ENCODE data around the gene RHOD. TPM values are rescaled to one million over a fixed set of nuclear protein-coding genes. Genes with fewer than 3 reads are reported as not detected.

The RHOD gene
- total RNA-seq, 1 donor from 2014 or later = 12.2 TPM

DNA sequence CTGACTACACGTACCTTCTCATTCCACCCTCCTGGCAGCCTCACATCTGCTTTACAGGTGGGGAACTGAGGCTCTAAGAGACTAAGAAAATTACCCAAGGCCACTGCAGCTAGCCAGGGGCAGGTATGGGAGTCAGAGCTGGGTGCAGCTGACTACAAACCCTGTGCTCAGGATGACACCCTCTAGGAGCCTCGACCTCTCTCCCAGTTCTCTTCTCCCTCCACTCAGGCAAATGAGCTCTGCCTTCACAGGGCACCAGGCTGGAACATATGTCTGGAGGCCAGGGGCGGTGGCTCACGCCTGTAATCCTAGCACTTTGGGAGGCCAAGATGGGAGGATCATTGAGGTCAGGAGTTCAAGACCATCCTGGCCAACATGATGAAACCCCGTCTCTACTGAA, 29.7 kb upstream of the RHOD start:
- no peak for ATAC-seq
- Histone ChIP-seq H3K27ac (no peak overlapping the region), H3K4me1 (peaks cover 13% of the 10 kb centered on the region), H3K36me3 (no peaks in the 10 kb centered on the region), H3K27me3 (ENCODE audit: low read depth) (peaks cover 34% of the 10 kb centered on the region), H3K9me3 (no peaks in the 10 kb centered on the region), H3K4me3 (no peak overlapping the region)
- TF ChIP-seq, protein P1, sequence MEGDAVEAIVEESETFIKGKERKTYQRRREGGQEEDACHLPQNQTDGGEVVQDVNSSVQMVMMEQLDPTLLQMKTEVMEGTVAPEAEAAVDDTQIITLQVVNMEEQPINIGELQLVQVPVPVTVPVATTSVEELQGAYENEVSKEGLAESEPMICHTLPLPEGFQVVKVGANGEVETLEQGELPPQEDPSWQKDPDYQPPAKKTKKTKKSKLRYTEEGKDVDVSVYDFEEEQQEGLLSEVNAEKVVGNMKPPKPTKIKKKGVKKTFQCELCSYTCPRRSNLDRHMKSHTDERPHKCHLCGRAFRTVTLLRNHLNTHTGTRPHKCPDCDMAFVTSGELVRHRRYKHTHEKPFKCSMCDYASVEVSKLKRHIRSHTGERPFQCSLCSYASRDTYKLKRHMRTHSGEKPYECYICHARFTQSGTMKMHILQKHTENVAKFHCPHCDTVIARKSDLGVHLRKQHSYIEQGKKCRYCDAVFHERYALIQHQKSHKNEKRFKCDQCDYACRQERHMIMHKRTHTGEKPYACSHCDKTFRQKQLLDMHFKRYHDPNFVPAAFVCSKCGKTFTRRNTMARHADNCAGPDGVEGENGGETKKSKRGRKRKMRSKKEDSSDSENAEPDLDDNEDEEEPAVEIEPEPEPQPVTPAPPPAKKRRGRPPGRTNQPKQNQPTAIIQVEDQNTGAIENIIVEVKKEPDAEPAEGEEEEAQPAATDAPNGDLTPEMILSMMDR (IDR thresholded peaks at IDR 0.05) = no peak
- no peak for DNase-seq
- intact Hi-C loops (cut with DNase I) = no loop called here

- DNase-seq (no peak), ATAC-seq (no peak)
- Histone ChIP-seq H3K9me3 (no peaks in the 10 kb centered on the region), H3K4me3 (no peak overlapping the region), H3K4me1 (peaks cover 9% of the 10 kb centered on the region), H3K36me3 (no peaks in the 10 kb centered on the region), H3K27me3 (ENCODE audit: low read depth) (peaks cover 33% of the 10 kb centered on the region), H3K27ac (no peak overlapping the region)
- TF ChIP-seq, protein P1 (IDR thresholded peaks at IDR 0.05) = no peak
- intact Hi-C loops (cut with DNase I) = no loop called here
These were observed 29.1 kb upstream of the RHOD start for GRCh38 chr11:67027483-67027930.

DNA sequence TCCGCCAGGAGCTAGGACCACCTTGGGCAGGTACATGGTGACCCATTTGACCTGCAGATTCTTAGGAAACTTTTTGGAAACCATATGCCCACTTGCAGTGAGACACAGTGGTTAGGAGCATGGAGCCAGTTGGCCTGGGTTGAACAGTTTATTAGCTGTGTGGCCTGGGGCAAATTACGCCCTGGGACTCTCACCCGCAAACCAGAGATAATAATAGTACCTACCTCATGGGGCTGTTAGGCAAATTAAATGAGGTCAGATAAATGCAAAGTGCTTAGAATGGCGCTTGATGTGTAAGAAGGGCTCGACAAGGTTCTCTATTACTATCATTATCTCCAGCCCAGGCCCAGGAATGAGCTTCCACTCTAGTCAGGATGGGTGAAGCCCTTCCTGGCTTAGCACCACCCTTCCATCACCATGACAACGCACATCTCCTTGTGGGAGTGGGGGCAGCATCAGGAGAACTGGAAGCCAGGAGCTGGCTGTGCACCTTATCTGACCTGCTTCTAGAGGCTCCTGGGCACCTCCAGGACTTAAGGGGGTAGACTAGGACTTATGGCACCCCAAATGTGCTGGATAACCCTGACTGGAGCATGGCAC, 28.6 kb upstream of the RHOD start:
- TF ChIP-seq, protein P1 (IDR thresholded peaks at IDR 0.05) = no peak
- H3K9me3 ChIP-seq = no peaks in the 10 kb centered on the region
- no peaks in the 10 kb centered on the region for H3K36me3 ChIP-seq
- H3K27me3 ChIP-seq (ENCODE audit: low read depth) = peaks cover 28% of the 10 kb centered on the region
- H3K4me3 ChIP-seq = no peak overlapping the region
- peaks cover 4% of the 10 kb centered on the region for H3K4me1 ChIP-seq
- ATAC-seq = no peak
- DNase-seq = no peak
- H3K27ac ChIP-seq = no peak overlapping the region
- intact Hi-C loops (cut with DNase I) = no loop called here

- no peaks in the 10 kb centered on the region for H3K36me3 ChIP-seq
- intact Hi-C loops (cut with DNase I) = no loop called here
- no peak overlapping the region for H3K4me3 ChIP-seq
- no peak for ATAC-seq
- no peaks in the 10 kb centered on the region for H3K4me1 ChIP-seq
- DNase-seq = no peak
- H3K27me3 ChIP-seq (ENCODE audit: low read depth) = peaks cover 19% of the 10 kb centered on the region
- no peak overlapping the region for H3K27ac ChIP-seq
- H3K9me3 ChIP-seq = no peaks in the 10 kb centered on the region
- TF ChIP-seq, protein P1 (IDR thresholded peaks at IDR 0.05) = no peak
These were observed 27.5 kb upstream of the RHOD start for GRCh38 chr11:67029146-67029545.

DNA sequence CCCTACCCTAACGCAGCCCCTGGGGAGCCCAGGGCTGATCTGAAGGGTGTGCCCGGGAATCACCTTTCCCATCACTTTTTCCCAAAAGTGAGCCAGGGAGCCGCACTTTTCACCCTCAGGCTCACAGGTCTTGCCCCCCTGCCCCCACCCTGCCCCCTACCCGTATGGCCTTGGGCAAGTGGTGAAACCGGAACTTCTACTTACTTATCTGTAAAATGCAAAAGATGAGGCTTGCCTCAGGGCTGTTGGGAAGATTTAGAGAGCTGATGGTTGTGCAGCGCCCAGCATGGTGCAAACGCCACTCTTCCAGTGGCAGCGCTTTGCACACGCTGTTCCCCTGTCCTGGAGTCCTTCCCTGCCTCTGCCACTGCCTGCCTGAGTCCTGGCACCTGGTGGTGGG, 25.7 kb upstream of the RHOD start:
- Histone ChIP-seq H3K27ac (no peak overlapping the region), H3K9me3 (no peaks in the 10 kb centered on the region), H3K36me3 (no peaks in the 10 kb centered on the region), H3K27me3 (ENCODE audit: low read depth) (peaks cover 8% of the 10 kb centered on the region), H3K4me1 (no peaks in the 10 kb centered on the region), H3K4me3 (no peak overlapping the region)
- intact Hi-C loops (cut with DNase I) = no loop called here
- no peak for DNase-seq
- TF ChIP-seq, protein P1 (IDR thresholded peaks at IDR 0.05) = no peak
- no peak for ATAC-seq
